ENCODE results near the gene SLC13A4.

SLC13A4 gene

DNA sequence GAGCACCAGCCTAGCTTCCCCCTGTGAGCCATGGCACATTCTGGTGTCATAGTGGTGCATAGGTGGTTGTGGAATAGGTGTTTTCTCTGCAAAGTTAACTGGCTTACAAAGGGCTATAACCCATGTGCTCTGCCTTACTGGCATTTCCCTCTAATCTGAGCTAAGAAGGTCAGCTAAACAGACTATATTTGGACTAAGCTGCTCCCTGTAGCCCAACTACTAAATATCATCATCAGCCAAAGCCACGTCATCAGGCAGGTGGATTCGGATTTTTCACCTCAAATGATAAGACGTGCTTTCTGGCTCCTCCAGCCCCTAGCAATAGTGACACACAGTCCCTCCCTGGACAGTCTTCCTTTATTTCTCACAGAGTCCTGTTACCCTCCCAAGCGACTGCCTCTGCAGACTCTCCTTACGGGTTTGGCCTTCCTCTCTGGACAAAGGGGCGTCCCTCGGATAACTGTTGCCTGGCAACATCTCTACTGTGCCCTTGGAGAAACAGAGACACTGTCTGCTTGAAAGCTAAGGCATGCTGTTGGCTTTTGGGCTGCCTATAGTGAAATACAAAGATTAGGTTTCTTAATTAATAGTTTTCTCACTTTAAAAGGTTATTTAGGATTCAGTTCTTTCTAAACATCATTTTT is 9.1 kb downstream of the SLC13A4 start:
- Mint-ChIP-seq H3K4me3 (no peak overlapping the region), H3K36me3 (ENCODE audit: low read depth) (no peaks in the 10 kb centered on the region), H3K4me1 (ENCODE audit: low read depth) (no peaks in the 10 kb centered on the region), H3K27ac (no peak overlapping the region), H3K27me3 (ENCODE audit: low read depth) (peaks cover 2% of the 10 kb centered on the region), H3K9me3 (no peaks in the 10 kb centered on the region)
- DNase-seq (ENCODE audit: low spot score): no peak

GRCh38 chr7:135718219-135718618 is 9.8 kb downstream of the SLC13A4 start:
- Mint-ChIP-seq H3K27ac (no peak overlapping the region), H3K4me1 (ENCODE audit: low read depth) (no peaks in the 10 kb centered on the region), H3K9me3 (no peaks in the 10 kb centered on the region), H3K27me3 (ENCODE audit: low read depth) (peaks cover 2% of the 10 kb centered on the region), H3K4me3 (no peak overlapping the region), H3K36me3 (ENCODE audit: low read depth) (no peaks in the 10 kb centered on the region)
- DNase-seq (ENCODE audit: low spot score): no peak

- Mint-ChIP-seq H3K36me3 (ENCODE audit: low read depth) (no peaks in the 10 kb centered on the region), H3K27ac (no peak overlapping the region), H3K4me3 (no peak overlapping the region), H3K9me3 (no peaks in the 10 kb centered on the region), H3K27me3 (ENCODE audit: low read depth) (peaks cover 2% of the 10 kb centered on the region), H3K4me1 (ENCODE audit: low read depth) (no peaks in the 10 kb centered on the region)
- DNase-seq (ENCODE audit: low spot score): no peak
Measured at GRCh38 chr7:135717693-135718092, 10.3 kb downstream of the SLC13A4 start.

DNA sequence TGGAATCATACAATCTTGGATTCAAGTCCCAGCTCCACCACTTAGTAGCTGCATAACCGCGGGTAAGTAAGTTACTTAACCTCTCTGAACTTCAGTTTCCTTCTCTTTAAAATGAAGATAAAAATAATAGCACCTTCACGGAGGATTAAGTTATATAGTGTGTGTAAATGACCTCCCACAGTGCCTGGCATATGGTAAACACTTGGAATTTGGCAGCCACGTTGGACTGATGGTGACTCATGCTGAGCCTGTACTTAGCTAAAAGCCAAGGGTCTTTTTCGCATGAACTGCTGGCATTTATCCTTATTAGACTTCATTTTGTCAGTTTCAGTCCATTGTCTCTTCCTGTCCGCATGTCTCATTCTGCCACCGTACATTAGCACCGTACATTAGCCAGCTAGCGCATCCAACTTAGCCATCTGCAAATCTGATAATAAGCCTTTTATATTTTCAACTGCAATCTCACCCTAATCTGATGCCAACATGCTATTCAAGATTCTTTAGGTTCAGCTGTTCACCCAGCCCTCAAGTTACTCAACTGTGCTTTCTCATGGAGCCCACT is 11.2 kb downstream of the SLC13A4 start:
- Mint-ChIP-seq H3K27ac (no peak overlapping the region), H3K9me3 (no peaks in the 10 kb centered on the region), H3K36me3 (ENCODE audit: low read depth) (no peaks in the 10 kb centered on the region), H3K4me1 (ENCODE audit: low read depth) (no peaks in the 10 kb centered on the region), H3K4me3 (no peak overlapping the region), H3K27me3 (ENCODE audit: low read depth) (peaks cover 2% of the 10 kb centered on the region)
- DNase-seq (ENCODE audit: low spot score): no peak

DNA sequence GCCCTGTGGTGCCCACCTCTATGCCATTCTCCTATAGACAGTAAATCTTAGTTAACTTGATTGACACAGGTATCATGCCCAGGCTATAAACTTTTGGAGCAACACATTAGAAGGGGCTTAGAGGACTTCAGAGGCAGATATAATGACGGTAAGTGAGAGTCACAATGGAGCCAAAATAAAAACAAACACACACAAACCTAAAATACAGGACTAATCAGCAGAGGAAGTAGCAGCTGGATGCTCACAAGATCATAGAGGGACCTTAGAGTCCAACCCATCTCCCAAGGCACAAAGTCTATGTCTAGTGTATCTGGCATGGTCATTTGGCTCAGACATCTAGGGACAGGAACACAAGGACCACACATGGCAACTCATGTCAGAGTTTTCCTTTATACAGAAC is 12.3 kb downstream of the SLC13A4 start:
- no peaks in the 10 kb centered on the region for H3K9me3 Mint-ChIP-seq
- H3K4me3 Mint-ChIP-seq: no peak overlapping the region
- H3K36me3 Mint-ChIP-seq (ENCODE audit: low read depth): no peaks in the 10 kb centered on the region
- H3K27ac Mint-ChIP-seq: no peak overlapping the region
- no peaks in the 10 kb centered on the region for H3K4me1 Mint-ChIP-seq (ENCODE audit: low read depth)
- peaks cover 2% of the 10 kb centered on the region for H3K27me3 Mint-ChIP-seq (ENCODE audit: low read depth)
- no peak for DNase-seq (ENCODE audit: low spot score)

DNA sequence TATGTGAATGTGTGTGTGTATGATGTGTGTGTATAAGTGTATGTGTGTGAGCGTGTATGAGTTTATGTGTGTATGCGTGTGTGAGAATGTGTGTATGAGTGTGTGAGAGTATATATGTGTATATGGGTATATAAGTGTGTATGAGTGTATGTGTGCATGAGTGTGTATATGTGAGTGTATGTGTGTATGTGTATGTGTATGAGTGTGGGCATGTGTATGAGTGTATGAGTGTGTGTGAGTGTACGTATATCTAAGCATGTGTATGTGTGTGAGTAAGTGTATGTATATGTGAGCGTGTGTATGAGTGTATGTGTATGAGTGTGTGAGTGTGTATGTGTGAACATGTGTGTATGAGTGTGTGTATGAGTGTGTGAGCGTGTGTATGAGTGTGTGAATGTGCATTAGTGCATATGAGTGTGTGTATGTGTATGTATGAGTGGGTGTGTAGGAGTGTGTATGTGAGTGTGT is 12.9 kb downstream of the SLC13A4 start:
- no peaks in the 10 kb centered on the region for H3K9me3 Mint-ChIP-seq
- peaks cover 2% of the 10 kb centered on the region for H3K27me3 Mint-ChIP-seq (ENCODE audit: low read depth)
- H3K4me3 Mint-ChIP-seq: no peak overlapping the region
- H3K27ac Mint-ChIP-seq: no peak overlapping the region
- no peaks in the 10 kb centered on the region for H3K4me1 Mint-ChIP-seq (ENCODE audit: low read depth)
- H3K36me3 Mint-ChIP-seq (ENCODE audit: low read depth): no peaks in the 10 kb centered on the region
- no peak for DNase-seq (ENCODE audit: low spot score)

DNA sequence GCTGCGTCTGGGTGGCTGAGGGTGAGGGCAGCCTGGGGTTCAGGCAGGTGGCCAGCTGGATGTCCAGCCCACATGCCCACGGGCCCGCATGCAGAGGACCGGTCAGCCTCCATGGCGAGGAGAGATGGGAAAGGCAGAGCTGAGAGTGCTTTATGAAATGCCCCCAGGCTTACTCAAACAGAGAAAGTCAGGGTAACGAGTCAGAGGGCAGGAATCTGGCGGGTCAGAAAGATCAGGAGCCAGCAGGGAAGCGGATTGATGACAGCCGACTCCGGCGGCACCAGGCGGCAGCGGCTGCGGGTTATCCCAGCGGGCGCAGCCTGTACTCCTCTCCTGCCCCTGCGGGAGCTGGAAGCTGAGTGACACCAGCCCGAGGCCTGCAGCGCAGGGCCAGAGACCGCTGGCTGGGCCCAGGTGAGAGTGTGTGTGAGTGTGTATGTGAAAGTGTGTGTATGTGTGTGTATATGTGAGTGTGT is 13.4 kb downstream of the SLC13A4 start:
- H3K27me3 Mint-ChIP-seq (ENCODE audit: low read depth): peaks cover 2% of the 10 kb centered on the region
- H3K4me3 Mint-ChIP-seq: no peak overlapping the region
- no peaks in the 10 kb centered on the region for H3K36me3 Mint-ChIP-seq (ENCODE audit: low read depth)
- no peaks in the 10 kb centered on the region for H3K4me1 Mint-ChIP-seq (ENCODE audit: low read depth)
- H3K9me3 Mint-ChIP-seq: no peaks in the 10 kb centered on the region
- no peak for DNase-seq (ENCODE audit: low spot score)
- H3K27ac Mint-ChIP-seq: no peak overlapping the region

GRCh38 chr7:135713836-135714470 is 14.0 kb downstream of the SLC13A4 start:
- Mint-ChIP-seq H3K4me3 (no peak overlapping the region), H3K27ac (no peak overlapping the region)

DNA sequence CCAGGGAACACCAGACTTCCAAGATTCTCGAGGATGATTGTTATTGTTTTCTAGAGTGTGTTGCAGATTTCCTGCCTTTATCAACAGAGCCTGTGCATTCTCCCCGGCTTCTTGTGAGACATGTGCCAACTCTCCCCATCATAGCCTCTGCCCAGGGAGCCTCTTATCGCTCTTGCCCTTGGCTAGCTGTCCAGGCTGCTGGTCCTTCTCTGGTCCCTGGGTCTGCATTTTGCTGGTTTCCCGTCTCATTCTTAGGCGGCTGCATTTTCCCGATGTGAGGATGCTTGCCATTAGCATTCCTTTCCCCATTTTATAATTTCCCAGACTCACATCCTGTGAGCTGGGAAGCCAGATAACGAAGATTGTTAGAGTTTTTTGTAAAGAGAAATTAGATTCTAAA is 15.2 kb downstream of the SLC13A4 start:
- Mint-ChIP-seq H3K4me1 (ENCODE audit: low read depth) (no peaks in the 10 kb centered on the region), H3K27me3 (ENCODE audit: low read depth) (no peaks in the 10 kb centered on the region), H3K36me3 (ENCODE audit: low read depth) (no peaks in the 10 kb centered on the region), H3K4me3 (no peak overlapping the region), H3K9me3 (no peaks in the 10 kb centered on the region), H3K27ac (no peak overlapping the region)
- no peak for DNase-seq (ENCODE audit: low spot score)

More at GRCh38 chr7:135713836-135714470, 14.0 kb downstream of the SLC13A4 start:
- Mint-ChIP-seq H3K4me1 (ENCODE audit: low read depth) (no peaks in the 10 kb centered on the region), H3K36me3 (ENCODE audit: low read depth) (no peaks in the 10 kb centered on the region), H3K9me3 (no peaks in the 10 kb centered on the region), H3K27me3 (ENCODE audit: low read depth) (peaks cover 2% of the 10 kb centered on the region)
- DNase-seq (ENCODE audit: low spot score): no peak

DNA sequence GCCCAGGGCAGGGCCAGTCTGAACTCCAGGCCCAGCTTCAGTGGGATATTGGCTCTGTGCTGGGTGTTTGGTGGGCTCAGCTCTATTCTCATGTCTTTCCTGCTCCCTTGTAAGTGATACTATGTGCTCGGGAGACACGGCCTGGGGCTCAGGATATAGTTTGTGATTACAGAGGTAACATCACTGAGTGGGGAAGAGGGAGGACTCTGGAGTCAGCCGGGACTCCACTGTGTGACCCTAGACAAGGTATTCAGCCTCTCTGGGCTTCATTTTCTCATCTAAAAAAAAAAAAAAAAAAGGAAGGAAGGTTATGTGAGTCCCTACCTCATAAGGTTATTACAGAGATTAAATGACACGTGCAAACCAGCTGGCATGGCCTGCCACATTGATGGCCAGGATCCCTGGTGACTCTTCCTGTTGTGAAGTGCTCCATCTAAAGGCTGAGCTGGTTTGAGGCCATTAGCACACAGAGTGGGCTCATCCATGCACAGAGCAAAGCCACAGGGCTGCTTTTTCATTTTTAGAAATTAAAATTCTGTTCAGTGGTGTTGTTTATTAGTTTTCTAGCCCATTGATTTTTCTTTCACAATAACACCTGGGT is 15.7 kb downstream of the SLC13A4 start:
- H3K27ac Mint-ChIP-seq: no peak overlapping the region
- no peaks in the 10 kb centered on the region for H3K4me1 Mint-ChIP-seq (ENCODE audit: low read depth)
- no peak overlapping the region for H3K4me3 Mint-ChIP-seq
- H3K9me3 Mint-ChIP-seq: no peaks in the 10 kb centered on the region
- no peaks in the 10 kb centered on the region for H3K27me3 Mint-ChIP-seq (ENCODE audit: low read depth)
- no peaks in the 10 kb centered on the region for H3K36me3 Mint-ChIP-seq (ENCODE audit: low read depth)
- DNase-seq (ENCODE audit: low spot score): no peak

DNA sequence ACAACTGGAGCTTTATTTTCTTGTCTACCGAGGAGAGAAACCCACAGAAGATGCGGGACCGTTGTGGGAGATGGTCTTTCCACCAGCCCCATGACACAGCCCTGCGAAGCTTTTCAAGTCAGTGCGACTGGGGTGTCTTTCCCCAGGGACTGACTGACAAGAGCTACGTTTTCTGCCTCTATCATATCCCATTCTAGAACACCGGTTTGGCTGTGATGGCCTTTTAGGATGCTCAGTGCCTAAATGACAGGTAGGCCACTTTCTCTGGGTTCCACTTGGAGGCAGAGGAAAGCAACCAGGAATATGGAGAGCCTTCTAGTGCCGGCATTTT is 16.9 kb downstream of the SLC13A4 start:
- no peaks in the 10 kb centered on the region for H3K27me3 Mint-ChIP-seq (ENCODE audit: low read depth)
- no peak overlapping the region for H3K27ac Mint-ChIP-seq
- no peaks in the 10 kb centered on the region for H3K4me1 Mint-ChIP-seq (ENCODE audit: low read depth)
- H3K9me3 Mint-ChIP-seq: no peaks in the 10 kb centered on the region
- DNase-seq (ENCODE audit: low spot score): no peak
- no peak overlapping the region for H3K4me3 Mint-ChIP-seq
- H3K36me3 Mint-ChIP-seq (ENCODE audit: low read depth): no peaks in the 10 kb centered on the region

GRCh38 chr7:135710417-135711138 is 17.4 kb downstream of the SLC13A4 start:
- Mint-ChIP-seq H3K36me3 (ENCODE audit: low read depth) (no peaks in the 10 kb centered on the region), H3K27me3 (ENCODE audit: low read depth) (no peaks in the 10 kb centered on the region), H3K9me3 (no peaks in the 10 kb centered on the region), H3K4me3 (no peak overlapping the region), H3K4me1 (ENCODE audit: low read depth) (no peaks in the 10 kb centered on the region), H3K27ac (no peak overlapping the region)
- no peak for DNase-seq (ENCODE audit: low spot score)

DNA sequence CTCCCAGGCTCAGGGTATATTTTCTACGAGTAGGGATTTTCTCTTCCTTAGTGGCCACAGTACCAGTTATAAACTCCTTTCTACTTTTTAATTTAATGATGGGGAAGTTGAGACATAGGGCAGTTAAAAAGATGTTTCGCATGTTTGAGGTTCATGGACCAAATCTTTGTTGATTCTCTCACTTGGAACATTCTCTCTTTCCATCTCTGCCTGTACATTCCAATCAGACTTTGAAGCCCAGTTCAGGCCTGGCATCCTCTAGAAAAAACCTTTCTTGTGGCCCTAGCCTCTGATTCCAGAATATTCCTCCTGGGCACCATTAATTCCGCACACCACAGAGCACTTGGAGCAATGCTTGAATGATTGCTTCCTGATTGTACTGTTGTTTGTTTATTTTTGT is 18.5 kb downstream of the SLC13A4 start:
- Mint-ChIP-seq H3K9me3 (no peaks in the 10 kb centered on the region), H3K36me3 (ENCODE audit: low read depth) (no peaks in the 10 kb centered on the region), H3K4me3 (no peak overlapping the region), H3K27me3 (ENCODE audit: low read depth) (no peaks in the 10 kb centered on the region), H3K4me1 (ENCODE audit: low read depth) (no peaks in the 10 kb centered on the region), H3K27ac (no peak overlapping the region)
- no peak for DNase-seq (ENCODE audit: low spot score)

- Mint-ChIP-seq H3K27ac (no peak overlapping the region), H3K4me1 (ENCODE audit: low read depth) (no peaks in the 10 kb centered on the region), H3K9me3 (no peaks in the 10 kb centered on the region), H3K4me3 (no peak overlapping the region), H3K27me3 (ENCODE audit: low read depth) (no peaks in the 10 kb centered on the region), H3K36me3 (ENCODE audit: low read depth) (no peaks in the 10 kb centered on the region)
- DNase-seq (ENCODE audit: low spot score): no peak
Measured at GRCh38 chr7:135708041-135708440, 19.9 kb downstream of the SLC13A4 start.
